Uterus (tissue), 2 donors: ENCODE results near the gene UBIAD1.

Experiments used
- CTCF ChIP-seq, 4 experiments: fragments of 200-600 bp in 2 of 4; fragments of 450-650 bp in 2 of 4; sonication (generic) in 2 of 4; IDR thresholded peaks; one replicate each; pipeline ENCODE4 v1.5.1; 2016 to 2019; ENCODE audit warnings: antibody characterized with exemption in 4 of 4, mild to moderate bottlenecking in 2 of 4, moderate library complexity in 1 of 4
- POLR2A ChIP-seq, 2 donors: fragments of 450-650 bp; IDR thresholded peaks; one replicate each; pipeline ENCODE4 v1.6.1; 2016; ENCODE audit warnings: antibody characterized with exemption in 2 of 2, mild to moderate bottlenecking in 1 of 2, moderate library complexity in 1 of 2

DNA sequence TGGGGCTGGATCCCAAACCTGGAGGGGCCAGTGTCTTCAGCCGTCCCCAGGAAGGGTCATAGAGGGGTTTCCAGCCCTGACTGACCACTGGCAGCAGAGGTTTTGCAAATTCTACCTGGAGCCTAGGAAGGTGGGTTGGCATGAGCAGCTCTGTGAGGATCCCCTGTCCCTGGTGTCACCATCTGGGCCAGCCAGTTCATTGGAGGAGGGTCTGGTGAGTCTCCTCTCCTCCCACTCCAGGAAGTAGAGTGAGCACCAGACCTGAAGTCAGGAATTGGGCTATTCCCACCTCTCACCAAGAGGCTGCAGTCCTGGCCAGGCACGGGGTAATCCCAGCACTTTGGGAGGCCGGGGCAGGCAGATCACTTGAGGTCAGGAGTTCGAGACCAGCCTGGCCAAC lies 57.4 kb downstream of the UBIAD1 start:
- no peak for TF ChIP-seq CTCF (IDR thresholded peaks at IDR 0.05)
- TF ChIP-seq POLR2A (IDR thresholded peaks at IDR 0.05) = no peak
